ENCODE results near the gene COX4I1. TPM values are rescaled to one million over a fixed set of nuclear protein-coding genes. Genes with fewer than 3 reads are reported as not detected.

The COX4I1 gene
- total RNA-seq, 2 donors from 2014 or later: 220 to 234 TPM

GRCh38 chr16:85838381-85838780 lies 38.9 kb downstream of the COX4I1 start:
- H3K27me3 ChIP-seq (replicated peaks; ENCODE audit: insufficient read depth): no peaks in the 10 kb centered on the region
- DNase-seq (ENCODE audit: low spot score) (no peak), ATAC-seq (ENCODE audit: insufficient number of reproducible peaks, low FRiP score, low read depth) (no peak)
- no peak for TF ChIP-seq CTCF (IDR thresholded peaks at IDR 0.05)
- H3K27ac ChIP-seq: no peak overlapping the region
- H3K4me3 ChIP-seq: no peak overlapping the region
- H3K9me3 ChIP-seq: no peaks in the 10 kb centered on the region
- no peaks in the 10 kb centered on the region for H3K36me3 ChIP-seq
- H3K4me1 ChIP-seq (ENCODE audit: control insufficient read depth in 1 of 2, low read depth in 2 of 2): no peaks in the 10 kb centered on the region

- H3K27ac ChIP-seq: no peak overlapping the region
- ATAC-seq (ENCODE audit: insufficient number of reproducible peaks, low FRiP score, low read depth): no peak
- H3K4me3 ChIP-seq: no peak overlapping the region
- no peak for TF ChIP-seq CTCF (IDR thresholded peaks at IDR 0.05)
- no peaks in the 10 kb centered on the region for H3K4me1 ChIP-seq (ENCODE audit: control insufficient read depth in 1 of 2, low read depth in 2 of 2)
- H3K9me3 ChIP-seq: no peaks in the 10 kb centered on the region
- H3K36me3 ChIP-seq: no peaks in the 10 kb centered on the region
- DNase-seq (ENCODE audit: low spot score): no peak
- H3K27me3 ChIP-seq (replicated peaks; ENCODE audit: insufficient read depth): no peaks in the 10 kb centered on the region
Observed at GRCh38 chr16:85838876-85839585, 39.5 kb downstream of the COX4I1 start.

GRCh38 chr16:85839681-85840240 lies 40.3 kb downstream of the COX4I1 start:
- H3K4me1 ChIP-seq (ENCODE audit: control insufficient read depth in 1 of 2, low read depth in 2 of 2): no peaks in the 10 kb centered on the region
- H3K9me3 ChIP-seq: no peaks in the 10 kb centered on the region
- H3K36me3 ChIP-seq: no peaks in the 10 kb centered on the region
- H3K4me3 ChIP-seq: no peak overlapping the region
- no peak for TF ChIP-seq CTCF (IDR thresholded peaks at IDR 0.05)
- DNase-seq (ENCODE audit: low spot score) (no peak), ATAC-seq (ENCODE audit: insufficient number of reproducible peaks, low FRiP score, low read depth) (no peak)
- H3K27ac ChIP-seq: no peak overlapping the region
- no peaks in the 10 kb centered on the region for H3K27me3 ChIP-seq (replicated peaks; ENCODE audit: insufficient read depth)

GRCh38 chr16:85840395-85840794 lies 40.9 kb downstream of the COX4I1 start:
- Histone ChIP-seq H3K4me3 (no peak overlapping the region), H3K27me3 (replicated peaks; ENCODE audit: insufficient read depth) (no peaks in the 10 kb centered on the region), H3K36me3 (no peaks in the 10 kb centered on the region), H3K27ac (no peak overlapping the region), H3K9me3 (no peaks in the 10 kb centered on the region), H3K4me1 (ENCODE audit: control insufficient read depth in 1 of 2, low read depth in 2 of 2) (no peaks in the 10 kb centered on the region)
- TF ChIP-seq CTCF (IDR thresholded peaks at IDR 0.05): no peak
- ATAC-seq (ENCODE audit: insufficient number of reproducible peaks, low FRiP score, low read depth) (no peak), DNase-seq (ENCODE audit: low spot score) (no peak)

- H3K4me1 ChIP-seq (ENCODE audit: control insufficient read depth in 1 of 2, low read depth in 2 of 2): no peaks in the 10 kb centered on the region
- no peaks in the 10 kb centered on the region for H3K36me3 ChIP-seq
- H3K27ac ChIP-seq: no peak overlapping the region
- no peak overlapping the region for H3K4me3 ChIP-seq
- ATAC-seq (ENCODE audit: insufficient number of reproducible peaks, low FRiP score, low read depth) (no peak), DNase-seq (ENCODE audit: low spot score) (no peak)
- no peaks in the 10 kb centered on the region for H3K9me3 ChIP-seq
- no peak for TF ChIP-seq CTCF (IDR thresholded peaks at IDR 0.05)
- H3K27me3 ChIP-seq (replicated peaks; ENCODE audit: insufficient read depth): no peaks in the 10 kb centered on the region
Observed at GRCh38 chr16:85840801-85841200, 41.3 kb downstream of the COX4I1 start.
